ENCODE measurements around the gene TRAPPC3L.

TRAPPC3L gene

GRCh38 chr6:116545651-116546050 lies at the start of gene TRAPPC3L:
TRAPPC3L (minus strand) TSS chr6:116545684; CDS start chr6:116545514, 170 bp downstream.
- no peak for DNase-seq (ENCODE audit: low read depth, low spot score)
- no peak within 1 kb of the TSS for H3K27ac ChIP-seq

GRCh38 chr6:116595247-116595646 lies 49.8 kb upstream of the TRAPPC3L start:
- no peak for DNase-seq (ENCODE audit: low read depth, low spot score)

GRCh38 chr6:116586738-116587137 lies 41.3 kb upstream of the TRAPPC3L start:
- no peak overlapping the region for H3K27ac ChIP-seq
- no peak for DNase-seq (ENCODE audit: low read depth, low spot score)

More at GRCh38 chr6:116595247-116595646, 49.8 kb upstream of the TRAPPC3L start:
- no peak overlapping the region for H3K27ac ChIP-seq

GRCh38 chr6:116586276-116586675 lies 40.8 kb upstream of the TRAPPC3L start:
- no peak overlapping the region for H3K27ac ChIP-seq
- no peak for DNase-seq (ENCODE audit: low read depth, low spot score)

- no peak for DNase-seq (ENCODE audit: low read depth, low spot score)
- no peak overlapping the region for H3K27ac ChIP-seq
These were observed 34.7 kb upstream of the TRAPPC3L start for GRCh38 chr6:116580198-116580597.

- H3K27ac ChIP-seq, result no peak overlapping the region
- no peak for DNase-seq (ENCODE audit: low read depth, low spot score)
These were observed 33.7 kb upstream of the TRAPPC3L start for GRCh38 chr6:116579143-116579542.

- no peak overlapping the region for H3K27ac ChIP-seq
- no peak for DNase-seq (ENCODE audit: low read depth, low spot score)
These were observed 32.9 kb upstream of the TRAPPC3L start for GRCh38 chr6:116578335-116578734.

- H3K27ac ChIP-seq, result no peak overlapping the region
- no peak for DNase-seq (ENCODE audit: low read depth, low spot score)
These were observed 32.0 kb upstream of the TRAPPC3L start for GRCh38 chr6:116577486-116577885.

- DNase-seq (ENCODE audit: low read depth, low spot score), result no peak
- no peak overlapping the region for H3K27ac ChIP-seq
These were observed 29.7 kb upstream of the TRAPPC3L start for GRCh38 chr6:116575227-116575626.

- peak overlapping the region; percentile 85 for H3K27ac ChIP-seq
- DNase-seq (ENCODE audit: low read depth, low spot score), result no peak
These were observed 26.7 kb upstream of the TRAPPC3L start for GRCh38 chr6:116572162-116572561.

GRCh38 chr6:116571683-116572000 lies 26.2 kb upstream of the TRAPPC3L start:
- no peak for DNase-seq (ENCODE audit: low read depth, low spot score)
- peak overlapping the region; percentile 85 for H3K27ac ChIP-seq

- peak; percentile 99 for DNase-seq (ENCODE audit: low read depth, low spot score)
- peak within 1 kb of the TSS; percentile 85 for H3K27ac ChIP-seq
These were observed 25.6 kb upstream of the TRAPPC3L start, which contains the start of gene RWDD1 for GRCh38 chr6:116570856-116571682. RWDD1 (plus strand) TSS chr6:116571504; CDS start chr6:116571583, 79 bp downstream.

GRCh38 chr6:116568821-116569755 lies 23.6 kb upstream of the TRAPPC3L start:
- H3K27ac ChIP-seq, result peak overlapping the region; percentile 18
- no peak for DNase-seq (ENCODE audit: low read depth, low spot score)

- peak overlapping the region; percentile 18 for H3K27ac ChIP-seq
- DNase-seq (ENCODE audit: low read depth, low spot score), result no peak
These were observed 22.6 kb upstream of the TRAPPC3L start for GRCh38 chr6:116568111-116568510.

- no peak overlapping the region for H3K27ac ChIP-seq
- no peak for DNase-seq (ENCODE audit: low read depth, low spot score)
These were observed 19.7 kb upstream of the TRAPPC3L start for GRCh38 chr6:116564921-116565872.

- DNase-seq (ENCODE audit: low read depth, low spot score), result no peak
- H3K27ac ChIP-seq, result no peak overlapping the region
These were observed 18.8 kb upstream of the TRAPPC3L start for GRCh38 chr6:116564311-116564710.

GRCh38 chr6:116563830-116564229 lies 18.3 kb upstream of the TRAPPC3L start:
- DNase-seq (ENCODE audit: low read depth, low spot score), result no peak
- H3K27ac ChIP-seq, result no peak overlapping the region

- H3K27ac ChIP-seq, result no peak overlapping the region
- DNase-seq (ENCODE audit: low read depth, low spot score), result no peak
These were observed 17.1 kb upstream of the TRAPPC3L start for GRCh38 chr6:116562614-116563013.

GRCh38 chr6:116562019-116562403 lies 16.5 kb upstream of the TRAPPC3L start:
- H3K27ac ChIP-seq, result no peak overlapping the region
- no peak for DNase-seq (ENCODE audit: low read depth, low spot score)
